HG03135 (cell line): Measurements from ENCODE around the gene CYB5RL.
"Not testable (repeated sequence)": the region's sequence is repeated elsewhere in the genome, so short reads cannot be mapped to it uniquely, and the experiment has no call there.

ENCODE experiments used
- ATAC-seq: cut with Tn5 transposase; IDR thresholded peaks from one replicate; pipeline ENCODE4 v1.9.1; 2021; ENCODE audit warnings: mild to moderate bottlenecking, moderate library complexity; ENCODE audit not compliant: unreplicated experiment

CYB5RL gene

GRCh38 chr1:54191525-54191924, 8.3 kb downstream of the CYB5RL start:
- ATAC-seq, result no peak

GRCh38 chr1:54190526-54190925, 9.3 kb downstream of the CYB5RL start:
- ATAC-seq, result no peak

GRCh38 chr1:54188291-54188690, 11.5 kb downstream of the CYB5RL start:
- no peak for ATAC-seq

- ATAC-seq, result no peak
Observed at GRCh38 chr1:54186056-54186455, 13.8 kb downstream of the CYB5RL start.

- no peak for ATAC-seq
Observed at GRCh38 chr1:54180701-54181360, 19.0 kb downstream of the CYB5RL start.

GRCh38 chr1:54178296-54179070, 21.3 kb downstream of the CYB5RL start:
- no peak for ATAC-seq

- no peak for ATAC-seq
Observed at GRCh38 chr1:54177726-54178125, 22.1 kb downstream of the CYB5RL start.

GRCh38 chr1:54176621-54177327, 23.1 kb downstream of the CYB5RL start:
- ATAC-seq, result no peak

GRCh38 chr1:54174106-54174505, 25.7 kb downstream of the CYB5RL start:
- ATAC-seq, result no peak

GRCh38 chr1:54173681-54174080, 26.1 kb downstream of the CYB5RL start:
- ATAC-seq, result no peak

GRCh38 chr1:54172614-54173599, 26.9 kb downstream of the CYB5RL start:
- no peak for ATAC-seq

- no peak for ATAC-seq
Observed at GRCh38 chr1:54171606-54172005, 28.2 kb downstream of the CYB5RL start.

- no peak for ATAC-seq
Observed at GRCh38 chr1:54171016-54171415, 28.8 kb downstream of the CYB5RL start.

GRCh38 chr1:54169068-54169467, 30.8 kb downstream of the CYB5RL start:
- ATAC-seq, result no peak

- ATAC-seq, result no peak
Observed at GRCh38 chr1:54168206-54168965, 31.4 kb downstream of the CYB5RL start.

GRCh38 chr1:54167422-54168139, 32.2 kb downstream of the CYB5RL start:
- no peak for ATAC-seq

GRCh38 chr1:54166357-54166756, 33.5 kb downstream of the CYB5RL start:
- ATAC-seq, result not testable (repeated sequence)

GRCh38 chr1:54165146-54165545, 34.7 kb downstream of the CYB5RL start:
- no peak for ATAC-seq

- no peak for ATAC-seq
Observed at GRCh38 chr1:54163573-54163972, 36.3 kb downstream of the CYB5RL start.
